GM21390 (cell line): ENCODE results near the gene IRX1.

Experiments
- ATAC-seq: cut with Tn5 transposase; IDR thresholded peaks from one replicate; pipeline ENCODE4 v1.9.1; 2021; ENCODE audit not compliant: unreplicated experiment

The IRX1 gene

DNA sequence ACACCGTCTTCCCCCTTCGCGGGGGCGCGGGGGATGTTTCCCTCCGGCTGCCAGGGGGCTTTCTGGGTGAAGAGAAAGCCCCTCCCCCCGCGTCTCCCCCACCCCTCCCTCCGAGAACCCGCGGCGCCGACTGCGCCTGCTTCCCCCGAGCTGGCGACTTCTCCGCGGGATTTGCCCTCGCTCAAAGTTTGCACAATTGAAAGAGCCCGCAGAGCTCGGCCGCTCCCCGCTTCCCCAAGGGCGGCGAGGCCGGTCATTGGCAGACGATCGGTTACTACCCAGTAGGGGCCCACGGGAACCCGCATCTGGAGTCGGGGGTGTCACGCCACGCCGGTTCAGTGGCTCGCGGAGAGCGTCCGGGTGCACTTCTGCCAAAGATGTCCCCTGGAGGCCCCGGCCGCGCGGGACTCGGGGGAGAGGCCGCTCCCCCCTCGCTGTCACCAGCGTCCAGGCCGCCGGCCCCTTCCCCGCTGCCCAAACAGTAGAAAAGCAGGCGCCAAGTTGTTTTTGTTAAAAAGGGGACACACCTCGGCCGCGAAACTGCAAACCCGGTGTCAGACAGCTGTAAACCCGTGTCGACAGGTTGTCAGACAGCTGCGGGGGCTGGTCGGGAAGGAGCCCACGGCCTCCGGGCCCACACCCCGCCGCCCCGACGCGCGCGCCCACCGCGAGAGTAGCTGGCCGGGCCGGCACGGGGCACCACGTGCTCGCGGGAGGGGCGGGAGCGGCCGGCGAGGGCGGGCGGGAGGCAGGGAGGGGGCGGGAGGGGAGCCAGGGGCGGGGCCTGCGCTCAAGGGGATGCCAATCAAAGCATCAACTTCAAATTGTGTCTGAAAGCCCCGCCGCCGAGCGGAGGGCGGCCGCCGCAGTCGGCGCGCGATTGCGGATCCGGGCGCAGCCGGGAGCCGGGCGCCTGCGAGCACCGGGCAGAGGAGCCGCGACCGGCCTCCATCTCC is at the start of gene IRX1:
Gene IRX1 (plus strand): TSS at position 827 of the 956 bp plus-strand sequence. CDS start 274 bp downstream, outside the sequence.
- no peak for ATAC-seq

GRCh38 chr5:3546028-3546427 is 49.6 kb upstream of the IRX1 start:
- ATAC-seq: no peak

DNA sequence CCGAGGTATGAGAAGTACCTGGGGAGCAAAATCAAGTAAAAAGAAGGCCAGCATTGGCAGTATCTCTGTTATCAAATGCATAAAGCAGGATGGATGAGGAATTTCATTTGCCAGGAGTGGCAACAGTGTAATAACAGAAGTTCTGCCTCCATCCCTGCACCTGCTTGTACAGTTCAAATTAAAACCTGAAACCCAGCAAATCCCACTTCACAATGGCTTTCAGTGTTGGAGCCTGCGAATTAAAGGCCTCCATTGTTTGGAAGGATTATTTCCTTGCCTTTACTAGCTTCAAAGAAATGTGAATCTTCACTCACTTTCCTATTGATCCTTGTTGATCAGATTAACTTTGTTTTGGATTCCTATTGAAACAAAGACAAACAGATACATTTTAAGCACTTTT is 31.5 kb upstream of the IRX1 start:
- no peak for ATAC-seq

DNA sequence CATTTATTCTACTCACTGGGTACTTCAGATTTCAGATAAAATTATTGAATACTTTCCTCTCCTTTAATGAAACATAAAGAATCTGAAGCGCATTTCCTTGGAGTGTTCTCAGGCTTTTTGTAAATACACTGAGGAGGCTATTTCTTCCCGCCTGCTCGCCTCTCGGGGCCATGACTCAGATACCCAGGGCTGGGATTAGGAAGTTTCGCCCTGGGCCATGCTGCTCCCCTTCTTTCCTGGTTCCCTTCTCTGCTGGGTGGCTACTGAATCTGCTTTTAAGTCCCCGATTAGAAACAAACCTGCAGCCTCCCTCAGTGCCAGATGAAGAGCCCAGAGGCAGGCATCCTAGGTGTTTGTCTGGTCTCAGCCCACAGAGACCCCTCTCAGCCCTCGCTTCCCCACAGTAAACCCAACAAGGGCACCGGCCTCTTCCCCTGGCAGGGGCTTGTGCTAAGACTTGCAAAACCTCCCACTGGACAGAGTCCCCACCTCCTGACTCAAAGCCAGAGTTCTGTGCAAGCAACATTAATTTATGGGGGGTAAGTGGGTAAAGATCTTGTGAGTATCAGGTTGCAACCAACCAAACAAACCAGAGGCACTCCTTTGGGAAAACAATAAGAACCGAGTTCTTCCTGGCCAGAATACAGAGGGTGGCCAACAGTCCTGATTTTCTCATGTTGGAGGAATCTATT is 30.7 kb upstream of the IRX1 start:
- ATAC-seq: no peak

DNA sequence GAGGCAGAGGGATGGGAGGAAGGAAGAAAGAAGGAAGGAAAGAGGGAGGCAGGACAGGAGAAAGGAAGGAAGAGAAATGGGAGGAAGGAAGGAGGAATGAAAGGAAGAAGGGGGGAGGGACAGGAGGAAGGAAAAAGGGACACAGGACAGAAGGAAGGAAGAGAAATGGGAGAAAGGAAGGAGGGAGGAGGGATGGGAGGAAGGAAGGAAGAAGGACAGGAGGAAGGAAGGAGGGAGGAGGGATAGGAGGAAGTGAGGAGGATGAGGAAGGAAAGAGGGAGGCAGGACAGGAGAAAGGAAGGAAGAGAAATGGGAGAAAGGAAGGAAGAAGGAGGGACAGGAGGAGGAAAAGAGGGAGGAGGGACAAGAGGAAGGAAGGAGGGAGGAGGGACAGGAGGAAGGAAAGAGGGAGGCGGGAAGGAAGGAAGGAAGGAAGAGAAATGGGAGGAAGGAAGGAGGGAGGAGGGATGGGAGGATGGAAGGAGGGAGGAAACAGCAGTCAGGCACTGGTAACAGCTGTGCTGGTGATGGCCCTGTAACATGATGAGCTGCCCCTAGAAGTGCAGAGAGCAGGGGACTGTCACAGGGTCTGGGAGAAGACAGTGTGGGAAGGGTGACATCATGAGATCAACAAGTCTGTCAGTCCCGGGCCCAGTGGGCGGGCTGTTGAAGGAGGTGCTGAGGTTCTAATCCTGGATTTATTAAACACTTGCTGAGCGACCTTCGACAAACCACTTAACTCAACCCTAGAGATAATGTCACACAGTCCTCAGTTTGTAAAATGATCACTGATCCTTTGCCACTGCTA is 10.7 kb upstream of the IRX1 start:
- no peak for ATAC-seq

DNA sequence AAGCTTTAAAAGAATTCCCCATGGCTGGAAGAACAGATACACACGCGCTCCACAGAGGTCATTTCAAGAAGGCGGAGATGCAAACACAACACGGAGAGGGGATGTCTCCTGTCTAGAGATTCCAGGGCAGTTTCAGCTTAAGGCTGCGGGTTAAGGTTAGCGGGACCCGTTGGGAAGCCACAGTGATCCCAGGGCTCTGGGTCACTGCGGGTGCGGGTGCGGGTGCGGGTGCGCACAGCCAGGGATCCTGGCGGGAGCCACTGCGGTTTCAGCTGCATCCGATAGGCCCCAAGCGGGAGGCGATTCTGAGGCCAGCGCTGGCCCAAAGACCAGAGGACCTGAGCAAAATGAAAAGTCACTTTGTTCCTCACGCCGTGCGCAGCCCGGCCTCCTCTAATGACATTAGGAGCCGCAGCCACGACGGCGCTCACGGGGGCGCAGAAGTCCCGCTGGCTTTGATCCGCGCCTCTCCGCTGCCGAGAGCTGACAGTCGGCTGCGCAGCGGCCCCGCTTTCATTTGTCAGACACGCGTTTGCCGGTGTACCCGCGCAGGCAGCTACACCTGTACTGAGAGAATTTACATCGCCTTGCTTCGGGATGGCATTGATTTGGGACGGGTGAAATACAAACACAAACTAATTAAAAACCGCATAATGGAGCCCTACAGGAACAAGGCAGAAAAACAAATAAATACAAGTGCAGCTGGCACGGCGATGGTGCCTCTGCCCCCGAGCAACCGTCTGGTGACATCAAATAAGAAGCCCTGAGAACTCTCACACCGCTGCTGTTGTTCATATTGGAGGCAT is 5.3 kb upstream of the IRX1 start:
- no peak for ATAC-seq

- no peak for ATAC-seq
These were observed 4.4 kb upstream of the IRX1 start for GRCh38 chr5:3590967-3591900.

DNA sequence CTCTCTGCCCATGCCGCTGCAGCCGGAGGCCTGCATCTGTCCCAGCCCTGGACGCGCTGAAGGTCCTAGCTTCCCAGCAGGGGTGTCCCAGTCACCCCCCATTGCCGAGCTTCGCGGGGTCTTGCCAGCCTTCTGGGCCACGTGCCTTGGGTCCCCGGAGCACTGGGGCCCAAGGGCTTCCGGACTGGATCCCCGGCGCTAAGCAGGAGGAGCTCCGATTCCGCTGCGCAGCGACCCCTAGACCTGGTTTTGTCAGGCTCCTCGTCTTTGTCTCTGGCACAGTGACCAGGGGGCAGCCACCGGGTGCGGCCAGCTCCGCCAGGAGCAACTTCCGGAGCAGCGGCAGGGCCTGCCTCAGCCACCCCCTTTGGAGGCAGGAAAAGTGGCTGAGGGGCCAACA is 3.3 kb upstream of the IRX1 start:
- no peak for ATAC-seq

DNA sequence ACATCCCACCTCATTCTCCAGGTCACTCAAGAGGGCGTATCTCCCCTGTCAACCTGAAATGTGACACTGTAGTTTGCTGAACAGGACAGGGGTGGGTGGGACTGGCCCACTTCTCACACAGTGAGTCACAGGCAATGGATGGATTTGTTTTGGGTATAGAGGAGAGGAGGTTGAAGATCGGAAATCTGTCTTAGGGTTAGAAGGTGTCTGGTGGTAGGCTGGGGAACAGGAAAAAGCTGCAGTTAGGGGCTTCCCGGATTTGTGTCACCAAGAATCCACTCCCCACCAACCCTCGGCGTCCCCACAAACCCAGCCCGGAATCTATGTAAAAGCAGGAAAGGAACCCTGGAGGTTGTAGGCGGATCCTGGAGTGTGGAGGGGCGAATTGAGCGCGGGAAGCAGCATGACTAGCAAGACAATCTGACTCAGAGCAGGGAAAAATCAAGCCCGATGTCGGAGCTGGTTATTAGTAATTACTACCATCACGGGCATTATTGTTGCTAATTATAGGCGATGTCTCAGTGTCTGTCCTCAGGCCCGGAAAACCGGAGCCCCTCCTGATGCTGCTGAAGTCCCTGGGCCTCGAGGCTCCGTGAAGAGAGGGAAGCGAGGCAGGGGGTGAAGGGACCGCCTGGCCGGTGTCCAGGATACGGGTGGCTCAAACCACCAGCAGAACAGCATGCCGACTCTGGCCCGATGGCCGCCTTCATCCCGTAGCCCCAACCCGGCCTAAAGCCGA is 1.7 kb upstream of the IRX1 start:
- ATAC-seq: no peak

DNA sequence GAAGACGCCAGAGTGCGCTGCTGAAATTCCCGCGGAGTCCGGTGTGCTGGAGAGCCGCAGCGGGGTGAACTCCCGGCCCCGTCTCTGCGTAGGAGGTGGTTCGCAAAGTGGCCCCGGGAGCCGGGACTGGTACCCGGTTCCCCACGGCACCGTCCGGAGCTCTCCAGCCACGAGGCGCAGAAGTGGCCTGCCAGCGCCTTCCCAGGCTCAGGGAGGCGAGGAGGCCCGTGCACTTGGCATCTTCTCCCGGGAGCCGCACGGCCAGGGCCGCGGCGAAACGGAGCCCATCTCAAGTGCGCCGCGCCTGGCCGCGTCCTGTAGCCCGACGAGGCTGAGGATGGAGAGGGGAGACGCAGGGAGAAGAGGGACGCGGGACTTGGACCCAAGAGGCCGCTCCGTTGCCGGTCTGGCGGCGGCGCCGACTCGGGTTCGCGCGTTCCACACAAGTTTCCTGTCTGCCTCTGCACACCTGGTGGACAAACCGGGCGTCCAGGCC is 1.1 kb upstream of the IRX1 start:
- no peak for ATAC-seq

DNA sequence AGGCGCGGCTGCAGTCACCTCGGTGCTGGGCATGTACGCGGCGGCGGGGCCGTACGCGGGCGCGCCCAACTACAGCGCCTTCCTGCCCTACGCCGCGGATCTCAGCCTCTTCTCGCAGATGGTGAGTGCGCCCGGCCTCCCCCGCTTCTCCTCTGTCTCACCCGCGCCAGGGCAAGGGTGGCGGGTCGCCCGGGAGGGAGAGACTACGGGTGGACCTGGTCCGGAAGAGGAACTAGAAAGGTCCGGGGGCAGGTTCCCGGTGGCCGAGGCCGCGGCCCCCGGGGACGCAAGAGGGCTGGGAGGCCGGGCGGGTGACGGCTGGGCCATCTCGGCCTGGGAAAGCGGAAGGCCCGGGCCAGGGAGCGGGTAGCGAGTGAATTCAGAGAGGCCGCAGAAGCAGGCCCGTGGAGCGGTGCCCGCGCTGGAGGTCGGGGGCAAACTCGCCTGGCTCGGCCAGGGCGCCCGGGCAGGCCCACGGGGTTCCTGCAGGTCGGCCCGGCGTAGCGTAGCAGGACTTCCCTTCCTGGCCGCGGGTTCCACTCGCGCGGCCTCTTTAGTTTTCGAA is 711 bp downstream of the IRX1 start:
- no peak for ATAC-seq

- ATAC-seq: no peak
These were observed 1.2 kb downstream of the IRX1 start for GRCh38 chr5:3596857-3597166.

GRCh38 chr5:3597167-3598007 is 1.8 kb downstream of the IRX1 start:
- no peak for ATAC-seq

DNA sequence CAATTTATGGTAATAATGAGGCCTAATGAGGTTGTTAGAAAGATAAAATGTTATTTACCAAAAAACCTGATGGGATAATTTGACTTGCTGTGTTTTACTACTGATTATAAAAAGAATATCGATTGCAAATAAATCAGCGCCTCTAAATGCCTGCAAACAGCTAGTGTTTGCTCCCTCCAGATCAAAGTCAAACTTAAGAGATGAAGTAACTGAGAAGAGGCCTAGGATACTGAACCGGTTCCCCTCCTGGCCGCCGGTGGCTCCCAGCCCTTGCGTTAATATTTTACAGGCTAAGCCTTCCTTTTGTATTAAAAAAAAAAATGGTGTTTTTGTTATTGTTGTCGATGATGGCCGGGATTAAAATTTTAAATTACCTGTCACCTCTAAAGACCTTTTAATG is 2.6 kb downstream of the IRX1 start:
- ATAC-seq: no peak

- no peak for ATAC-seq
These were observed 3.2 kb downstream of the IRX1 start for GRCh38 chr5:3598769-3599211.

GRCh38 chr5:3599226-3600105 is 3.8 kb downstream of the IRX1 start:
- no peak for ATAC-seq
